ENCODE data around the gene LACTB. TPM values are rescaled to one million over a fixed set of nuclear protein-coding genes. Genes with fewer than 3 reads are reported as not detected.

Gene LACTB
- total and polyA plus RNA-seq, 2 of the 4 experiments (the other 2 are of a cell fraction), result 12.9 to 32.7 TPM

DNA sequence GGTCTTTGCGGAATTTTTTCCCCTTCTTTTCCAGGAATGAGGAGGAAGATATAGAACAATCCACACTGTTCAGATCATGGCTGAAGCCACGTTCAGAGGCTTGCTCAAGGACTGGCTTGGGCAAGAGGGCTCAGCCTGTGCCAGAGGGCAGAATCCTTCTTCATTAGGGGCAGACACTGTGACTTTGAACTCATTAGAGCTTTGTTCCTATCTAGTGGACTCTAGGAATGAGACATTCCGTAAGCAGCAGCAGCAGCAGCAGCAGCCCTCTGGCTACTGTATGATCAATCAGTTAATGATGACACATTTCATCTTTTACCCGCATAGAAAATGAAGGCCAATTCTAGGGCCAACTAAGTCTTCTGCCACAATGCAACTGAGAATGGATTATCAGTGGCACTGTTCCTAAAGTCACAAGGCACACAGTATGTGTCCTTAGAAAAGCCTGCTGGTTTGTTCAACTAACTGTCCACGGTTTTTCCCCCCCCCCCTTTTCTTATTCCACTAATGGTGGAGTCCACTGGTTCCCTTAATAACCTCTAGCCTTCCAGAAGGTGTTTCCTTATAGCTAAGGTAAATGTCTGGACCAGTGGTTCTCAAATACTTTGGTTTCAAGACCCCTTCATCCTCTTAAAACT is 66.0 kb downstream of the LACTB start:
- Histone ChIP-seq H2BK15ac (ENCODE audit: low read depth, low read length) (peak overlapping the region; percentile 51; the same call in 1 of the 3 replicates), H3K9ac (ENCODE audit: low read depth, low read length) (no peak overlapping the region), H3K36me3 (ENCODE audit: control insufficient read depth, insufficient read depth, low read length) (no peaks in the 10 kb centered on the region), H3K27me3 (ENCODE audit: control insufficient read depth, insufficient read depth, low read length) (no peaks in the 10 kb centered on the region), H2AFZ (replicated peaks; ENCODE audit: low read length, poor library complexity) (peak overlapping the region; percentile 39), H4K20me1 (ENCODE audit: insufficient read depth, low read length) (peaks cover 12% of the 10 kb centered on the region; the same call in 1 of the 2 replicates), H3K4ac (ENCODE audit: low read depth, low read length) (peak overlapping the region; percentile 43; the same call in 1 of the 2 replicates), H3K27ac (ENCODE audit: insufficient read depth, low read length) (no peak overlapping the region), H2BK120ac (ENCODE audit: low read depth, low read length) (0 out of 2 replicates have a peak overlapping the region, but pooled peaks have one; percentile 25), H3K9me1 (ENCODE audit: insufficient read depth, low read length) (peaks cover 15% of the 10 kb centered on the region), H3K4me2 (ENCODE audit: low read depth, low read length) (no peak overlapping the region), H3K18ac (ENCODE audit: low read depth, low read length) (no peak overlapping the region), H3K14ac (replicated peaks; ENCODE audit: low read depth, low read length) (no peak overlapping the region), H3K9me3 (ENCODE audit: control insufficient read depth, insufficient read depth, low read length) (no peaks in the 10 kb centered on the region), H2BK5ac (ENCODE audit: low read depth, low read length, poor library complexity, severe bottlenecking) (no peak overlapping the region), H3K4me3 (ENCODE audit: insufficient read depth, low read depth, low read length) (no peak overlapping the region), H3K56ac (ENCODE audit: extremely low read depth, insufficient read depth, low read length) (no peak overlapping the region), H2BK20ac (ENCODE audit: low read depth, low read length) (no peak overlapping the region), H4K91ac (ENCODE audit: insufficient read depth, low read depth, low read length) (no peak overlapping the region), H2AK9ac (replicated peaks; ENCODE audit: low read depth, low read length, poor library complexity) (no peak overlapping the region), H3K23ac (ENCODE audit: low read depth, low read length) (no peak overlapping the region), H4K8ac (ENCODE audit: low read depth in 2 of 2, low read length in 2 of 2) (no peak overlapping the region), H3K4me1 (ENCODE audit: control insufficient read depth, insufficient read depth, low read length) (peaks cover 10% of the 10 kb centered on the region), H3K79me1 (ENCODE audit: low read depth in 1 of 2, low read length in 2 of 2) (peaks cover 17 to 32% of the 10 kb centered on the region in 2 experiments), H4K5ac (ENCODE audit: low read depth, low read length) (no peak overlapping the region), H2AK5ac (ENCODE audit: low read depth, low read length) (no peak overlapping the region; the same call in 1 of the 2 replicates)
- WGBS, 2 experiments (ENCODE audit: extremely low coverage in 2 of 2, insufficient read length in 1 of 2), result 56% methylated on average over 1 of the region's 5 CpGs; no CpG with 5 or more reads in 1 of the 2 experiments
- in situ Hi-C loops (cut with MboI; ENCODE audit: low sequenced_read_pairs), result no loop called here
- ATAC-seq (ENCODE audit: low read depth), result no peak
- CTCF ChIA-PET, result no interaction called here
- POLR2A ChIA-PET (ENCODE audit: unreplicated experiment), result no interaction called here
- intact Hi-C loops (cut with micrococcal nuclease), result loop anchor here (2.0 kb wide), 1 partner anchor 89 kb away; the partner anchor contains the start of gene APH1B
- dilution Hi-C loops (cut with HindIII; ENCODE audit: low sequenced_read_pairs, unreplicated experiment), result no loop called here
- TF ChIP-seq MAFK (IDR thresholded peaks at IDR 0.05; ENCODE audit: low read depth, low read length), result no peak
- BruUV-seq (replicated peaks), result no TSS peak
- DNase-seq, result no peak

Measured in IMR-90 (cell line).